Smooth muscle cell (in vitro differentiated cells): ENCODE data around the gene LHFPL2. TPM values are rescaled to one million over a fixed set of nuclear protein-coding genes. Genes with fewer than 3 reads are reported as not detected.
A peak's percentile ranks its signal among the peaks of the same experiment; 100 is the strongest.
"Not testable (repeated sequence)": the region's sequence is repeated elsewhere in the genome, so short reads cannot be mapped to it uniquely, and the experiment has no call there.

Experiments
- DNase-seq: peaks from one replicate; lab custom pipeline; 2025; ENCODE audit not compliant: unreplicated experiment; lab: John Stamatoyannopoulos, UW
- H2AFZ ChIP-seq: fragments of 200-600 bp; sonication (generic); 2 replicates; pipeline ENCODE4 v1.6.0; 2016; ENCODE audit warnings: antibody characterized with exemption, low read depth, mild to moderate bottlenecking
- H3F3A ChIP-seq: fragments of 200-600 bp; sonication (generic); 2 replicates; pipeline ENCODE4 v1.6.0; 2017; ENCODE audit warnings: antibody characterized with exemption, low read depth
- H3K27ac ChIP-seq: fragments of 200-600 bp; sonication (generic); 2 replicates; pipeline ENCODE4 v1.5.1; 2016; ENCODE audit warnings: low read depth, mild to moderate bottlenecking
- H3K27me3 ChIP-seq: fragments of 200-600 bp; sonication (generic); 2 replicates; pipeline ENCODE4 v1.6.1; 2016; ENCODE audit warnings: low read depth, mild to moderate bottlenecking
- H3K36me3 ChIP-seq: fragments of 200-600 bp; sonication (generic); 2 replicates; pipeline ENCODE4 v1.5.1; 2016; ENCODE audit warnings: low read depth
- H3K4me1 ChIP-seq: fragments of 200-600 bp; sonication (generic); 2 replicates; pipeline ENCODE4 v1.5.1; 2016; ENCODE audit warnings: low read depth
- H3K4me2 ChIP-seq: fragments of 200-600 bp; sonication (generic); 2 replicates; pipeline ENCODE4 v1.6.0; 2016; ENCODE audit warnings: mild to moderate bottlenecking
- H3K4me3 ChIP-seq: fragments of 200-600 bp; sonication (generic); 2 replicates; pipeline ENCODE4 v1.5.1; 2016; ENCODE audit warnings: mild to moderate bottlenecking
- H3K79me2 ChIP-seq: fragments of 200-600 bp; sonication (generic); 2 replicates; pipeline ENCODE4 v1.6.0; 2016; ENCODE audit warnings: low read depth, mild to moderate bottlenecking
- H3K9ac ChIP-seq: fragments of 200-600 bp; sonication (generic); 2 replicates; pipeline ENCODE4 v1.6.0; 2016; ENCODE audit warnings: low read depth
- H3K9me3 ChIP-seq: fragments of 200-600 bp; sonication (generic); replicated peaks from 2 replicates; pipeline ENCODE4 v1.5.1; 2016; ENCODE audit warnings: low read depth
- H4K20me1 ChIP-seq: fragments of 200-600 bp; sonication (generic); 2 replicates; pipeline ENCODE4 v1.6.0; 2016; ENCODE audit warnings: low read depth
- CTCF ChIP-seq: fragments of 200-600 bp; sonication (generic); IDR thresholded peaks from 2 replicates; pipeline ENCODE4 v1.5.1; 2017; ENCODE audit warnings: borderline replicate concordance, mild to moderate bottlenecking, antibody characterized with exemption; ENCODE audit not compliant: insufficient read depth, poor library complexity, severe bottlenecking
- WGBS: methylation state at CpG from one replicate; pipeline ENCODE4 v1.1.7; 2016; ENCODE audit warnings: low lambda C conversion rate; 5-methylcytosine and 5-hydroxymethylcytosine counted together
- polyA plus RNA-seq: library from polyadenylated mRNA; unstranded; fragments of >200 nt; fragmentation: Nextera tagmentation; extraction: Ambion mirVana; gene quantifications from 2 replicates; pipeline ENCODE4 v1.2.1, GENCODE V29; 2016
- total RNA-seq: library from RNA; depleted of rRNA; stranded (reverse); fragments of >200 nt; gene quantifications from 2 replicates; pipeline ENCODE4 v1.2.3, GENCODE V29; 2014

LHFPL2 gene
- total and polyA plus RNA-seq, 2 experiments from 2014 or later, result 13.4 to 18.6 TPM

GRCh38 chr5:78679905-78680304 lies 31.3 kb upstream of the LHFPL2 start:
- no peak overlapping the region for H3K27ac ChIP-seq
- TF ChIP-seq CTCF, result no peak
- no peaks in the 10 kb centered on the region for H3K36me3 ChIP-seq
- H3K4me3 ChIP-seq, result no peak overlapping the region
- H3F3A ChIP-seq, result peaks cover 23% of the 10 kb centered on the region
- no peaks in the 10 kb centered on the region for H4K20me1 ChIP-seq
- DNase-seq, result no peak
- no peaks in the 10 kb centered on the region for H3K27me3 ChIP-seq
- WGBS, result 96% methylated on average over 5 of the region's 5 CpGs
- H3K79me2 ChIP-seq, result no peaks in the 10 kb centered on the region
- H3K9ac ChIP-seq, result no peak overlapping the region
- no peaks in the 10 kb centered on the region for H3K9me3 ChIP-seq
- H3K4me1 ChIP-seq, result no peaks in the 10 kb centered on the region
- no peak overlapping the region for H2AFZ ChIP-seq
- no peak overlapping the region for H3K4me2 ChIP-seq

GRCh38 chr5:78677777-78678668 lies 29.5 kb upstream of the LHFPL2 start:
- no peaks in the 10 kb centered on the region for H3K4me1 ChIP-seq
- H3K27me3 ChIP-seq, result no peaks in the 10 kb centered on the region
- no peak for DNase-seq
- peak overlapping the region; percentile 74 for H3K4me2 ChIP-seq
- H3K27ac ChIP-seq, result peak overlapping the region; percentile 98
- peaks cover 23% of the 10 kb centered on the region for H3F3A ChIP-seq
- H3K79me2 ChIP-seq, result no peaks in the 10 kb centered on the region
- H3K9me3 ChIP-seq, result no peaks in the 10 kb centered on the region
- H3K36me3 ChIP-seq, result no peaks in the 10 kb centered on the region
- H4K20me1 ChIP-seq, result no peaks in the 10 kb centered on the region
- H3K9ac ChIP-seq, result peak overlapping the region; percentile 86
- no peak for TF ChIP-seq CTCF
- peak overlapping the region; percentile 25 for H2AFZ ChIP-seq
- H3K4me3 ChIP-seq, result peak overlapping the region; percentile 8
- WGBS, result 4% methylated on average over 6 of the region's 6 CpGs

GRCh38 chr5:78675956-78676730 lies 27.6 kb upstream of the LHFPL2 start:
- WGBS, result 75% methylated on average over 6 of the region's 6 CpGs
- Histone ChIP-seq H3K9me3 (no peaks in the 10 kb centered on the region), H3K27ac (no peak overlapping the region), H3K4me1 (peaks cover 4% of the 10 kb centered on the region), H3K79me2 (no peaks in the 10 kb centered on the region), H2AFZ (no peak overlapping the region), H3K4me3 (no peak overlapping the region), H4K20me1 (no peaks in the 10 kb centered on the region), H3K9ac (no peak overlapping the region), H3K27me3 (no peaks in the 10 kb centered on the region), H3K36me3 (no peaks in the 10 kb centered on the region), H3K4me2 (no peak overlapping the region), H3F3A (peaks cover 35% of the 10 kb centered on the region)
- DNase-seq, result no peak
- TF ChIP-seq CTCF, result no peak

GRCh38 chr5:78673827-78674226 lies 25.3 kb upstream of the LHFPL2 start:
- H3K27me3 ChIP-seq, H3K27ac ChIP-seq, H3K4me1 ChIP-seq, H3K9ac ChIP-seq, DNase-seq, H3K36me3 ChIP-seq, H3K4me2 ChIP-seq, H3K4me3 ChIP-seq, H3K79me2 ChIP-seq, H2AFZ ChIP-seq, H3K9me3 ChIP-seq, H4K20me1 ChIP-seq: not testable (repeated sequence)
- peaks cover 26% of the 10 kb centered on the region for H3F3A ChIP-seq
